HG03095 (cell line): ENCODE data around the gene SLC22A12.
"Not testable (repeated sequence)": the region's sequence is repeated elsewhere in the genome, so short reads cannot be mapped to it uniquely, and the experiment has no call there.

ENCODE experiments used
- ATAC-seq: cut with Tn5 transposase; IDR thresholded peaks from one replicate; pipeline ENCODE4 v1.9.1; 2021; ENCODE audit warnings: moderate library complexity; ENCODE audit not compliant: unreplicated experiment

The SLC22A12 gene

GRCh38 chr11:64590763-64591221 lies at the start of gene SLC22A12:
Gene SLC22A12, plus strand, starts transcription at chr11:64591220. Its CDS starts 337 bp downstream, at chr11:64591557.
- no peak for ATAC-seq

GRCh38 chr11:64542172-64543125 lies 48.6 kb upstream of the SLC22A12 start:
- ATAC-seq: no peak

GRCh38 chr11:64543818-64544217 lies 47.2 kb upstream of the SLC22A12 start:
- no peak for ATAC-seq

- ATAC-seq: no peak
Measured at GRCh38 chr11:64544616-64545296, 46.3 kb upstream of the SLC22A12 start.

- no peak for ATAC-seq
Measured at GRCh38 chr11:64545619-64546018, 45.4 kb upstream of the SLC22A12 start.

GRCh38 chr11:64546176-64546575 lies 44.8 kb upstream of the SLC22A12 start:
- ATAC-seq: no peak

GRCh38 chr11:64546600-64546999 lies 44.4 kb upstream of the SLC22A12 start:
- no peak for ATAC-seq

- no peak for ATAC-seq
Measured at GRCh38 chr11:64549969-64550368, 41.1 kb upstream of the SLC22A12 start.

GRCh38 chr11:64553554-64554201 lies 37.3 kb upstream of the SLC22A12 start:
- no peak for ATAC-seq

- no peak for ATAC-seq
Measured at GRCh38 chr11:64556044-64556720, 34.8 kb upstream of the SLC22A12 start.

GRCh38 chr11:64556721-64557250 lies 34.2 kb upstream of the SLC22A12 start:
- no peak for ATAC-seq

GRCh38 chr11:64558065-64558745 lies 32.8 kb upstream of the SLC22A12 start:
- no peak for ATAC-seq

GRCh38 chr11:64558869-64559268 lies 32.2 kb upstream of the SLC22A12 start:
- ATAC-seq: no peak

GRCh38 chr11:64559351-64560138 lies 31.5 kb upstream of the SLC22A12 start:
- no peak for ATAC-seq

- no peak for ATAC-seq
Measured at GRCh38 chr11:64560139-64560771, 30.8 kb upstream of the SLC22A12 start.

- ATAC-seq: no peak
Measured at GRCh38 chr11:64560941-64561340, 30.1 kb upstream of the SLC22A12 start.

GRCh38 chr11:64561429-64561828 lies 29.6 kb upstream of the SLC22A12 start:
- ATAC-seq: not testable (repeated sequence)

GRCh38 chr11:64561984-64562722 lies 28.9 kb upstream of the SLC22A12 start:
- no peak for ATAC-seq
